HG02763 (cell line): ENCODE data around the gene SCAMP1.
"Not testable (repeated sequence)": the region's sequence is repeated elsewhere in the genome, so short reads cannot be mapped to it uniquely, and the experiment has no call there.

Experiments
- ATAC-seq: cut with Tn5 transposase; IDR thresholded peaks from one replicate; pipeline ENCODE4 v1.9.1; 2021; ENCODE audit warnings: mild to moderate bottlenecking, moderate library complexity; ENCODE audit not compliant: unreplicated experiment

The SCAMP1 gene

GRCh38 chr5:78360924-78361630, 660 bp downstream of the SCAMP1 start:
- ATAC-seq = peak; percentile 33

GRCh38 chr5:78361631-78361993, 1.2 kb downstream of the SCAMP1 start:
- no peak for ATAC-seq

DNA sequence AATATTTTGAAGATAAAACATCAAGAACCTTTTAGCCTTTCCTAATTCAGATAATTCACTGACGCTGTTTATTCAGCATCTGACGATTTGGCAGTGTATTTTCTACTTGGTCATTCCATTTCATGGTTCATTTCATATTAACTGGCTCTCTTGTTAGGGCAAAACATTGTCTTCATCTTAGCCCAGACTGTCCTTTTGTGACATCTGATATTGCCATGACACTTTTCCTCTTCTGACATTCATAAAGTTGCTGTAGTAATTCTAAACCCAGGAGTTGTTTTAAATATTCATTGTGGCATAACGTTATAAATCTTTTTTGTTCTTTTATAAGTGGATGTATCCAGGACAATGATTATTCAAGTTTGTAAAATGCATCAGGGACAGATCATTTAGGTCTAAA, 1.8 kb downstream of the SCAMP1 start:
- ATAC-seq = no peak

- ATAC-seq = no peak
Measured at GRCh38 chr5:78364005-78364404, 3.6 kb downstream of the SCAMP1 start.

- no peak for ATAC-seq
Measured at GRCh38 chr5:78367318-78367991, 7.0 kb downstream of the SCAMP1 start.

DNA sequence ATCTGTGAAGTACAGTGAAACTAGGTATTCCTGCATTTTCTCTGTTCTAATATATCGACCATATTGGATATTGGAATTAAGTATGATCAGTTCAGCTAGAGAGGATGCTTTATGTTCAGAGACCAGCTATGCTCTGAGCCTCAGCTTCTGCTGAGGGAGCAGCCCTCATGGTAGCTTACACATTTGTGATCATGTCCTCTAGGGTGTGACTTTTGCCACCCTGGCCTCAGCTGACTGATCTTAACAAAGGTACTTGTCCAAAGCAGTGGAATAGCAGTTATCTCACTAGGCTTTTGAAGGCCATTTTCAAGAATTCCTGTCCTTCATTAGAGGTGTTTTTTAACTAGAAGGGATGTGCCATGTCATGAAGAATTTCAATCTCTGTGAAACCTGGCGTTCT, 9.3 kb downstream of the SCAMP1 start:
- ATAC-seq = no peak

- no peak for ATAC-seq
Measured at GRCh38 chr5:78373231-78373630, 12.8 kb downstream of the SCAMP1 start.

- ATAC-seq = no peak
Measured at GRCh38 chr5:78376315-78376714, 15.9 kb downstream of the SCAMP1 start.

DNA sequence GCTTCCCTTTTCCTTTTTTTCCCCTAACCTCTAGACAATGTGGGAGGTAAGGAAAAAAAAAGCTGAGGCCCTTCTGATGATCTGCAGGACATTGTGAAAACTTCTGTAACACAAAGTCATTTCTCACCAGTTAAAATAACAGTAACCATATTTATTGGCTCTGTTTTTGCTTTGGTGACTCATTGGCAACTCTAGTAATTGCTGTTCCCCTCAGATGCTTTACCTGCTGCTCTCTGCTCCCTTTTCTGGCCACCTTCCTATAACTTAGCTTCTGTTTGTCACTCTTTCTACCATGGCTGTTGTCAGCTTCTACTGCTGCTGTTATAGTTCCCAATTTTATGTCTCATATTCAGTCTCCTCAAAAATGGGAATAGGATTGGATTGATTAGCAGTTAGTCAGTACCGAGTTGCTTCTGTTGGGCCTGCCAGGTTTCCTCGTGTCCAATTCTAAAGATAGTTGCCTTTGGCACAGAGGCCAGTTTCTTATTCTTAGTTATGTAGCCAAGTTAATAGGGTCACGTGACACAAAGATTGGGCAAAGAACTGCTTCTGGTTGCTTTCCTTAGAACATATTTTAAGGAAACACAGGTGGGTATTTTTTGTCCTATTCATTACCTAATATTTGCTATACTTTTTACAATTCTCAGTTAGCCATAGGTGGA, 16.8 kb downstream of the SCAMP1 start:
- no peak for ATAC-seq

GRCh38 chr5:78377718-78378105, 17.3 kb downstream of the SCAMP1 start:
- ATAC-seq = no peak

DNA sequence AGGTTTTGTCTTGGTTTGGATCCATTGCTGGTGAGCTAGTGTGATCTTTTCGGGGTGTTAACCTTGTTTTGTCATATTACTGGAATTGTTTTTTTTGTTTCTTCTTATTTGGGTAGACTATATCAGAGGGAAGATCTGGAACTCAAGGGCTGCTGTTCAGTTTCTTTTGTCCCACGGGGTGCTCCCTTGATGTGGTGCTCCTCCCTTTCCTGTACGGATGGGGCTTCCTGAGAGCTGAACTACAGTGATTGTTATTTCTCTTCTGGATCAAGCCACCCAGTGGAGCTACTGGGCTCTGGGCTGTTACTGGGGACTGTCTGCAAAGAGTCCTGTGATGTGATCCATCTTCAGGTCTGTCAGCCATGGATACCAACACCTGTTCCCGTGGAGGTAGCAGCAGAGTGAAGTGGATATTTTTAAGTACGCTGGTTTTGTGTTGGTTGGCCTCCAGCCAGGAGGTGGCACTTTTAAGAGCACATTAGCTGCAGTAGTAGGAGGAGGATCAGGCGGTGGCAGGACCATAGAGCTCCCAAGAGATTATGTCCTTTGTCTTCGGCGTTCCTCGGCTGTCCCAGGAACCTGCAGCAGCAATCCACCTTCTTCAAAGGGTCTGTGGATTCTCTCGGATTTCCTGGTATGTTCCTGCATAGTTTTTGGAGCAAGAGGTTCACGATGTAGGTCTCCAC, 27.2 kb downstream of the SCAMP1 start:
- no peak for ATAC-seq

GRCh38 chr5:78391357-78391756, 30.9 kb downstream of the SCAMP1 start:
- not testable (repeated sequence) for ATAC-seq

- no peak for ATAC-seq
Measured at GRCh38 chr5:78397831-78398230, 37.4 kb downstream of the SCAMP1 start.

DNA sequence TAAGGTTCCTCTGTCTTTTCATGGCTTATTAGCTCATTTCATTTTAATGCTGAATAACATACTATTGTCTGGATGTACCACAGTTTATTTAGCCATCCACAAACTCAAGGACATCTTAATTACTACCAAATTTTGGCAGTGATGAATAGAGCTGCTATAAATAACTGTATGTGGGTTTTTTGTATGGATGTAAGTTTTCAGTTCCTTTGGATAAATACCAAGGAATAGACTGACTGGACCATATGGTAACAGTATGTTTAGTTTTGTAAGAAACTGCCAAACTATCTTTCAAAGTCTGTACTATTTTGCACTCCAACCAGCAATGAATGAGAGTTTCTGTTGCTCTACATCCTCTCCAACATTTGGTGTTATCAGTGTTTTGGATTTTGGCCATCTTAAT, 38.7 kb downstream of the SCAMP1 start:
- no peak for ATAC-seq

GRCh38 chr5:78404682-78405293, 44.4 kb downstream of the SCAMP1 start:
- ATAC-seq = no peak

DNA sequence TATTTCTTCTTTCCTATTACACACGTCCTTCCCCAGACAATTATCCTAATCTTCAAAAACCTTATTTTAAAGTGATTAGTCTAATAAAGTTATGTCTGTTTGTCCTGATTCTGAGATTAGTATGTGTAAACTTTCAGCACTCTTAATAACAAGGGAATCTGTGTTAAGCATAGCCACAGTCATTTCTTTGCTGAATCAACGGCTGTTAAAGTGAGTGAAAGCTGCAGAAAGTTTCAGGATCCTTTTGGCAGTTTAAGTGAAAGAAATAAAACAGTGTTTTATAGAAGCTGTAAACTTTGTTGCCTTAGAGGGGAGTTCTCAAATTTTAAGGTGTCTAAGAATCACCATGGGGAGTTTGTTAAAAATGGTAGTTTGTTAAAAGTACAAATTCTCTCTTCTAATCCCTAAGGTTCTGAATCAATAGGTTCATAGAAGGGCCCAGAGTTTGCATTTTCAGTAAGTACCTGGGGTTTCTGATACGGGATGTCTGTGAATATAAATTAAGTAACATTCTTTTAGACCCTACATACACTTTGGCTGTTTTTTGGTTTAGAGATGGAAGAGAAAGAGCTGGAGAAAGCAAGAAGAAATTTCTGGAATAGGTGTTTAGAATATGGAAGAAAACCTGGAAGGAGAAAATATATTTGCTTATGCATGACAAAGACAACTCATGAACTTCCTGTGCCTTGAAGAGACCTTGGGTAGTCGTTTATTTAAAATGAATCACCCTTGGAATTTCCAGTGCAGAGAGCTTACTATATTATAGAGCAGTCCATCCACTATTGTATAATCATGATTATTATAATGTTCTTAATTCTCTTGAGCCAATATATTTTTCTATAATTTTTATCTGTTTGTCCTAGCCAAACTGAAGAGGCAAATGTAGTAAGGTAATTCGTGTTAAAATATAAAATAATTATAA, 45.7 kb downstream of the SCAMP1 start:
- no peak for ATAC-seq

GRCh38 chr5:78407458-78407857, 47.0 kb downstream of the SCAMP1 start:
- ATAC-seq = no peak

DNA sequence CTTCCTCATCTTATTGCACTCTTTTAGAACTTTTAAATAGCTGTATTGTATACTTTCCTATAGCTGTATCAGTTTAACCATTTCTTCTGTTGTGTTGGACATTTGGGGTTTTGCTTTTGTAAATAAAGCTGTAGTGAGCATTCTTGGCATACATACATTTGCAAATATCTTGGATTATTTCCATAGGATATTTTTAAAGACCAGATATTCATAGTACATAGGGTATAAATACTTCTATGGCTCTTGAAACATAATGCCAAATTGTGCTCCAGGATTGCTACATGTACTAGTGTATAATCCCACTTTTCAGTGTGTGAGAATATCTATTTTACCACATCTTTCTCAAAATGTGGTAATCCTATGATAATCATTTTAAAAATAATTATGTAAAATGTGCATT, 51.2 kb downstream of the SCAMP1 start:
- ATAC-seq = no peak

- no peak for ATAC-seq
Measured at GRCh38 chr5:78416677-78417425, 56.4 kb downstream of the SCAMP1 start.
